CD4-positive, alpha-beta T cell treated with Interleukin-17A for 4 hours (primary cell): ENCODE results near the gene C2orf42.
"Not testable (repeated sequence)": the region's sequence is repeated elsewhere in the genome, so short reads cannot be mapped to it uniquely, and the experiment has no call there.

Source experiments
- DNase-seq: peaks from one replicate; pipeline ENCODE4 v3.0.0-alpha.2; 2020; ENCODE audit warnings: mixed read lengths

C2orf42 gene

GRCh38 chr2:70131344-70132143 lies 59.3 kb downstream of the C2orf42 start:
- DNase-seq = not testable (repeated sequence)

- no peak for DNase-seq
Observed at GRCh38 chr2:70128005-70128404, 62.8 kb downstream of the C2orf42 start.

- no peak for DNase-seq
Observed at GRCh38 chr2:70126413-70126812, 64.4 kb downstream of the C2orf42 start.

GRCh38 chr2:70125498-70125898 lies 65.3 kb downstream of the C2orf42 start:
- DNase-seq = peak; percentile 38

- DNase-seq = peak; percentile 75
Observed at GRCh38 chr2:70124983-70125480, 65.8 kb downstream of the C2orf42 start.

GRCh38 chr2:70123829-70124116 lies 67.0 kb downstream of the C2orf42 start:
- no peak for DNase-seq

GRCh38 chr2:70123051-70123828 lies 67.6 kb downstream of the C2orf42 start:
- peak; percentile 15 for DNase-seq

GRCh38 chr2:70122470-70122869 lies 68.3 kb downstream of the C2orf42 start:
- DNase-seq = no peak

- DNase-seq = no peak
Observed at GRCh38 chr2:70121627-70122372, 69.0 kb downstream of the C2orf42 start.

- DNase-seq = peak; percentile 33
Observed at GRCh38 chr2:70118798-70119454, 71.9 kb downstream of the C2orf42 start.

- no peak for DNase-seq
Observed at GRCh38 chr2:70116936-70117552, 73.8 kb downstream of the C2orf42 start.

GRCh38 chr2:70115646-70116442 lies 75.0 kb downstream of the C2orf42 start:
- peak; percentile 48 for DNase-seq

- DNase-seq = no peak
Observed at GRCh38 chr2:70113359-70114070, 77.3 kb downstream of the C2orf42 start.

GRCh38 chr2:70111752-70112591 lies 78.8 kb downstream of the C2orf42 start:
- DNase-seq = no peak

GRCh38 chr2:70110397-70110796 lies 80.4 kb downstream of the C2orf42 start:
- not testable (repeated sequence) for DNase-seq

- not testable (repeated sequence) for DNase-seq
Observed at GRCh38 chr2:70106138-70106537, 84.7 kb downstream of the C2orf42 start.

- DNase-seq = peak; percentile 57
Observed at GRCh38 chr2:70104231-70105111, 86.3 kb downstream of the C2orf42 start.

- peak; percentile 39 for DNase-seq
Observed at GRCh38 chr2:70103531-70104061, 87.2 kb downstream of the C2orf42 start.
